ENCODE data around the gene PWWP2B.

- TF ChIP-seq CTCF (IDR thresholded peaks at IDR 0.05; ENCODE audit: insufficient read depth, low read depth, low read length) = no peak
- no peak for TF ChIP-seq EZH2 (IDR thresholded peaks at IDR 0.05; ENCODE audit: insufficient read depth, low read length)
These were observed 4.6 kb downstream of the PWWP2B start for GRCh38 chr10:132401401-132402118.
